HG02970 (cell line): Measurements from ENCODE around the gene ALKBH4.
"Not testable (repeated sequence)": the region's sequence is repeated elsewhere in the genome, so short reads cannot be mapped to it uniquely, and the experiment has no call there.

Source experiments
- ATAC-seq: cut with Tn5 transposase; IDR thresholded peaks from one replicate; pipeline ENCODE4 v1.9.1; 2021; ENCODE audit warnings: mild to moderate bottlenecking, moderate library complexity, moderate number of reproducible peaks; ENCODE audit not compliant: unreplicated experiment, low FRiP score

ALKBH4 gene

GRCh38 chr7:102456327-102456726 is 8.3 kb downstream of the ALKBH4 start:
- ATAC-seq, result no peak

- ATAC-seq, result no peak
Observed at GRCh38 chr7:102455596-102455995, 9.1 kb downstream of the ALKBH4 start.

GRCh38 chr7:102454932-102455331 is 9.7 kb downstream of the ALKBH4 start:
- ATAC-seq, result not testable (repeated sequence)

- no peak for ATAC-seq
Observed at GRCh38 chr7:102454468-102454867, 10.2 kb downstream of the ALKBH4 start.

- ATAC-seq, result no peak
Observed at GRCh38 chr7:102453319-102453718, 11.3 kb downstream of the ALKBH4 start.

GRCh38 chr7:102452451-102452850 is 12.2 kb downstream of the ALKBH4 start:
- ATAC-seq, result no peak

GRCh38 chr7:102451371-102452054 is 13.2 kb downstream of the ALKBH4 start:
- ATAC-seq, result no peak

- no peak for ATAC-seq
Observed at GRCh38 chr7:102450242-102450641, 14.4 kb downstream of the ALKBH4 start.

- ATAC-seq, result no peak
Observed at GRCh38 chr7:102449136-102449535, 15.5 kb downstream of the ALKBH4 start.

- no peak for ATAC-seq
Observed at GRCh38 chr7:102447311-102447710, 17.4 kb downstream of the ALKBH4 start.

- no peak for ATAC-seq
Observed at GRCh38 chr7:102446387-102447156, 18.1 kb downstream of the ALKBH4 start.

- ATAC-seq, result no peak
Observed at GRCh38 chr7:102445674-102446071, 19.0 kb downstream of the ALKBH4 start.

GRCh38 chr7:102444961-102445673 is 19.5 kb downstream of the ALKBH4 start:
- no peak for ATAC-seq

GRCh38 chr7:102439963-102440795 is 24.5 kb downstream of the ALKBH4 start:
- no peak for ATAC-seq

- no peak for ATAC-seq
Observed at GRCh38 chr7:102436118-102436517, 28.5 kb downstream of the ALKBH4 start.

- ATAC-seq, result no peak
Observed at GRCh38 chr7:102434039-102434486, 30.6 kb downstream of the ALKBH4 start.

- ATAC-seq, result peak; percentile 67
Observed at GRCh38 chr7:102433219-102434038, 31.2 kb downstream of the ALKBH4 start, which contains the start of gene ORAI2. ORAI2 (plus strand) TSS chr7:102433575; CDS start chr7:102438957, 5,382 bp downstream.

- ATAC-seq, result peak; percentile 21
Observed at GRCh38 chr7:102432442-102433218, 32.0 kb downstream of the ALKBH4 start.
